Measurements from ENCODE around the gene CDC42.

- TF ChIP-seq, protein P1, sequence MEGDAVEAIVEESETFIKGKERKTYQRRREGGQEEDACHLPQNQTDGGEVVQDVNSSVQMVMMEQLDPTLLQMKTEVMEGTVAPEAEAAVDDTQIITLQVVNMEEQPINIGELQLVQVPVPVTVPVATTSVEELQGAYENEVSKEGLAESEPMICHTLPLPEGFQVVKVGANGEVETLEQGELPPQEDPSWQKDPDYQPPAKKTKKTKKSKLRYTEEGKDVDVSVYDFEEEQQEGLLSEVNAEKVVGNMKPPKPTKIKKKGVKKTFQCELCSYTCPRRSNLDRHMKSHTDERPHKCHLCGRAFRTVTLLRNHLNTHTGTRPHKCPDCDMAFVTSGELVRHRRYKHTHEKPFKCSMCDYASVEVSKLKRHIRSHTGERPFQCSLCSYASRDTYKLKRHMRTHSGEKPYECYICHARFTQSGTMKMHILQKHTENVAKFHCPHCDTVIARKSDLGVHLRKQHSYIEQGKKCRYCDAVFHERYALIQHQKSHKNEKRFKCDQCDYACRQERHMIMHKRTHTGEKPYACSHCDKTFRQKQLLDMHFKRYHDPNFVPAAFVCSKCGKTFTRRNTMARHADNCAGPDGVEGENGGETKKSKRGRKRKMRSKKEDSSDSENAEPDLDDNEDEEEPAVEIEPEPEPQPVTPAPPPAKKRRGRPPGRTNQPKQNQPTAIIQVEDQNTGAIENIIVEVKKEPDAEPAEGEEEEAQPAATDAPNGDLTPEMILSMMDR (IDR thresholded peaks at IDR 0.05 in 8 of 11, conservative IDR thresholded peaks at IDR 0.05 in 3 of 11): no peak
- TF ChIP-seq POLR2A (IDR thresholded peaks at IDR 0.05): no peak
- TF ChIP-seq POLR2AphosphoS5 (IDR thresholded peaks at IDR 0.05): no peak
These were observed 70.5 kb downstream of the CDC42 start for GRCh38 chr1:22123071-22123390.

Data from spleen (tissue), 7 donors.